Nephron (organoid): ENCODE results near the gene KIAA1614.
A peak's percentile ranks its signal among the peaks of the same experiment; 100 is the strongest.

Experiments
- H3K27ac Mint-ChIP-seq, 3 experiments: 2 replicates each; pipeline ENCODE4 v1.8.0; 2020; ENCODE audit warnings: mixed read lengths in 3 of 3, mild to moderate bottlenecking in 2 of 3, moderate library complexity in 1 of 3
- H3K27me3 Mint-ChIP-seq: 2 replicates; pipeline ENCODE4 v1.8.0; 2021; ENCODE audit warnings: low read depth, mild to moderate bottlenecking, moderate library complexity, mixed read lengths
- H3K36me3 Mint-ChIP-seq: 2 replicates; pipeline ENCODE4 v1.8.0; 2020; ENCODE audit warnings: low read depth, mixed read lengths
- H3K4me1 Mint-ChIP-seq: 2 replicates; pipeline ENCODE4 v1.8.0; 2020; ENCODE audit warnings: mixed read lengths
- H3K4me3 Mint-ChIP-seq, 3 experiments: 2 replicates each; pipeline ENCODE4 v1.8.0; 2020; ENCODE audit warnings: mild to moderate bottlenecking in 3 of 3, mixed read lengths in 3 of 3, moderate library complexity in 2 of 3
- H3K9me3 Mint-ChIP-seq: 2 replicates; pipeline ENCODE4 v1.8.0; 2020; ENCODE audit warnings: mixed read lengths
- CTCF ChIP-seq, 3 experiments: fragments of 200-600 bp; sonication (generic); IDR thresholded peaks; one replicate each; pipeline ENCODE4 v1.5.0; 2021; ENCODE audit warnings: antibody characterized with exemption in 3 of 3; ENCODE audit not compliant: unreplicated experiment in 3 of 3

KIAA1614 gene

DNA sequence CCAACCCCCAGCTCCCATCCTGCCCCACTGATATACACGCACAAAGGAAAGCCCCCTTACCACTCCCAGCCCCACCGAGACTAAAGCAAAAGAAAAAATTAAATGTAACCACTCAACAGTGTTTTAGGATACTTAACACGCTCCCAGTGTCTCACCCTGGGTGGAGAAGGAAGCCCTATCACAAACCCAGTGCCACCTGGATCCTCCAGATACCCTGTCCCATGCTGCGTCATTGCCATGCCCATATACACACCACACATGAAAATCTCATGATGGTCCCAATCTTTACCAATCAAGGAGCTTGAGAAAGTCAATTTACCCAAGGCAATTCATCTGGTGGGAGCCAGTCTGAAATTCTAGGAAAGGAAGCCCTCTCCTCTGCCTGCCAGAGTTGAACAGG, 11.2 kb downstream of the KIAA1614 start:
- Mint-ChIP-seq H3K36me3 (peaks cover 8% of the 10 kb centered on the region), H3K4me1 (peaks cover 70% of the 10 kb centered on the region), H3K9me3 (no peaks in the 10 kb centered on the region), H3K4me3 (peak overlapping the region in 1 of 3 experiments; percentile 20), H3K27me3 (peaks cover 14% of the 10 kb centered on the region), H3K27ac (peak overlapping the region; percentile 10 to 55 (median 43))
- no peak for TF ChIP-seq CTCF (IDR thresholded peaks at IDR 0.05; ENCODE audit: unreplicated experiment in 3 of 3)

DNA sequence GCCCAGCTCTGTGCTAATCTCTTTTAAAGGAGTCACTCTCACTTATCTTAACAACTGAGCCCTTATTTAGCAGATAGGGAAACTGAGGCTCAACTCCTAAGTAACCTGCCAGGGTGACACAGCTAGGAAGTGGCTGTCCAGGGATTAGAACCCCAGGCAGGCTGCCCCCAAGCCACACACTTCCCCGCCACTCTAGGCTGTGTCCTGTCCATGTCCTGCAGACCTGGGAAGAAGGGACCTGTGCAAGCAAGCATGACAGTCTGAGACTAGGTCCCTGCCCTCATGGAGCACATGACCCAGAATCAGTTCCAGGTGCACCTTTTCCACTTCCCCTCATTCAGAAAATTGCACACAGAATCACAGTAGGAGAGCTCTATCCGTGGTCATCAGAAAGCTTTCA, 12.2 kb downstream of the KIAA1614 start:
- H3K9me3 Mint-ChIP-seq = no peaks in the 10 kb centered on the region
- H3K27me3 Mint-ChIP-seq = peaks cover 10% of the 10 kb centered on the region
- H3K4me1 Mint-ChIP-seq = peaks cover 72% of the 10 kb centered on the region
- peaks cover 3% of the 10 kb centered on the region for H3K36me3 Mint-ChIP-seq
- TF ChIP-seq CTCF (IDR thresholded peaks at IDR 0.05; ENCODE audit: unreplicated experiment in 3 of 3) = no peak
- peak overlapping the region; percentile 80 to 97 (median 96) for H3K27ac Mint-ChIP-seq
- no peak overlapping the region for H3K4me3 Mint-ChIP-seq

DNA sequence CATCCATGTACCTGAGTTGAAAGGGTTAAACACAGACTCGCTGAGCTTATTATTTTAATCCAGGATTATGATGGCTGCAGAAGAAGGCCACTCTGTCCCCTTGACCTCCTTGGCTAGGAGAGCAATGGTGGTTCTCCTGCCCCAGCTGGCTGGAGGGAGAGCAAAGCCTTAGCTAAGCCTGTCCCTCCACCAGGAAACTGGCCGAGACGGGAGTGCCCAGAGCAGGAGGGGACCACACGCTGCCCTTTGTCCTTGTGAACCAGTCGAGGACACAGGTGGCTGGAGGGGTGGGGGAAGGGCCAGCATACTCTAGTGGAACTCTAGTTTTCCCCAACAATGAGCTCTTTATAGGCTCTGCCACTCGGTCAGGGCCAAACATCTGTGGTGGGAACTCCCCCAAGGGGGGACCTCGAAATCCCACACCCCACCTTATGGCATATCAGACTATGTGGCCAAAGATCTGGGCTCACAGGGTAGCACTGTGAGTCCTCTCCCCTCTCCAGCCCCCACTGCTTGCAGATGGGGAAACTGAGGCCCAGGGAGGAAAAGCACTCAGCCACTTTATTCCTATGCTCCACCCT, 12.9 kb downstream of the KIAA1614 start:
- H3K27ac Mint-ChIP-seq = peak overlapping the region; percentile 96 to 97 (median 96)
- peaks cover 10% of the 10 kb centered on the region for H3K27me3 Mint-ChIP-seq
- H3K9me3 Mint-ChIP-seq = no peaks in the 10 kb centered on the region
- no peak for TF ChIP-seq CTCF (IDR thresholded peaks at IDR 0.05; ENCODE audit: unreplicated experiment in 3 of 3)
- H3K4me1 Mint-ChIP-seq = peaks cover 77% of the 10 kb centered on the region
- peaks cover 3% of the 10 kb centered on the region for H3K36me3 Mint-ChIP-seq
- H3K4me3 Mint-ChIP-seq = no peak overlapping the region

DNA sequence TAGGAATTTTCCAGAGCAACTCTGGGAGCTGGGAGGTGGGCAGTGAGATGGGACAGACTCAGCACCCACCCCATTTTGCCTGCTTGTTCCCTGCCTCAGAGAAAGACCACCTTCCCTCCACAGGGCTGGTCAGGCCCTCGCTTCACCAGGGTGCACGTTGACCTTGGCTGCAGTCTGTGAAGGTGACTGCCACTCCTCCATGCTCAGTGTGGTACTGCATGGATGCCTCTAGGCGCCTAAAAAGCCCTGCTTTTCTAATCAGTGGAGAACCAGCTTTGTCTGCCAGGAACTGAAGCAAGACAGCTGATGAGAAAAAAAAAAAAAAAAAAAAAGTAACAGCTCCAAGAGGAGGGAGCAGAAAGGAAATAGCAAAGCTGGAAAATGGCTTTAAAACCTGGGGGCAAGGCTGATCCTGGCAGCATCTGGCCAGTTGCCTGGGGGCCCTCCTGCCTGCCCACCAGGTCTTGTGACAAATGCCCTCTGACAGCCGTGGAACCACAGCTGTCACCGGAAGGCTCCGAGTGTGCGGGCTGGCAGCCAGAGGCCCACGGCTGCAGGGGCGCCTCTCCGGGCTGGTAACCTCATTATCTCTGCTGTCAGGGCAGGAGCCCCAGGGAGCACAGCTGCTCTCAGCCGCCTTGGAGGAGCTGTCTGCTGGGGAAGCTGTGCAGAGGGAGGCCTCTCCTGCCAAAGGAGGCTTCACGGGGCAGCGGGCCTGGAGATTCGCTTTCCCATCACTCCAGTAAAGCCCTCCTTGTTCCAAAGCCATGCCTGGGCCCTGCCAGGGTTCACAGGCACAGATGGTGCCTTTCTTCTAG, 13.7 kb downstream of the KIAA1614 start:
- H3K4me1 Mint-ChIP-seq = peaks cover 84% of the 10 kb centered on the region
- H3K27me3 Mint-ChIP-seq = peaks cover 10% of the 10 kb centered on the region
- TF ChIP-seq CTCF (IDR thresholded peaks at IDR 0.05; ENCODE audit: unreplicated experiment in 3 of 3) = no peak
- H3K9me3 Mint-ChIP-seq = no peaks in the 10 kb centered on the region
- H3K4me3 Mint-ChIP-seq = peak overlapping the region; percentile 34 to 63 (median 41)
- H3K36me3 Mint-ChIP-seq = peaks cover 3% of the 10 kb centered on the region
- peak overlapping the region; percentile 96 to 97 (median 96) for H3K27ac Mint-ChIP-seq

GRCh38 chr1:180927348-180927747, 14.7 kb downstream of the KIAA1614 start:
- Mint-ChIP-seq H3K4me3 (peak overlapping the region in 1 of 3 experiments; percentile 51), H3K4me1 (peaks cover 80% of the 10 kb centered on the region), H3K27ac (peak overlapping the region; percentile 88 to 97 (median 96)), H3K27me3 (peaks cover 10% of the 10 kb centered on the region), H3K9me3 (no peaks in the 10 kb centered on the region), H3K36me3 (peaks cover 3% of the 10 kb centered on the region)
- TF ChIP-seq CTCF (IDR thresholded peaks at IDR 0.05; ENCODE audit: unreplicated experiment in 3 of 3) = no peak
